H1 (cell line): ENCODE data around the gene RBM18. TPM values are rescaled to one million over a fixed set of nuclear protein-coding genes. Genes with fewer than 3 reads are reported as not detected.

Experiments
- CTCF ChIA-PET: fragments of 300-600 bp; sonication (Branson Sonifier 250); formaldehyde crosslinking; loops from one replicate; lab custom pipeline; 2021; ENCODE audit not compliant: partially characterized antibody; lab: Charles Lee
- POLR2A ChIA-PET: fragments of 300-600 bp; sonication (Branson Sonifier 250); formaldehyde crosslinking; loops from one replicate; lab custom pipeline; 2021; ENCODE audit warnings: inconsistent platforms; ENCODE audit not compliant: partially characterized antibody; lab: Charles Lee
- DNase-seq, 2 experiments: peaks; one replicate each; pipeline versions ENCODE4 v3.0.0 to v3.0.0-alpha.2; 2010 to 2022; ENCODE audit warnings: low spot score in 2 of 2, low read depth in 1 of 2, mixed read lengths in 1 of 2
- FAIRE-seq: peaks from 2 replicates; lab custom pipeline; 2011; peaks lifted over from hg19 to GRCh38; lab: Jason Lieb, UNC
- H2AFZ ChIP-seq: 2 replicates; pipeline ENCODE4 v1.8.1; 2012; ENCODE audit warnings: low read length, inconsistent platforms
- H2AK5ac ChIP-seq: 2 replicates; pipeline ENCODE4 v1.6.1; 2013; ENCODE audit warnings: low read depth, low read length
- H2BK120ac ChIP-seq: replicated peaks from 2 replicates; pipeline ENCODE3; 2013; ENCODE audit warnings: low read depth, low read length, inconsistent platforms
- H2BK12ac ChIP-seq: 2 replicates; pipeline ENCODE4 v1.6.1; 2013; ENCODE audit warnings: low read depth, low read length
- H2BK15ac ChIP-seq: 2 replicates; pipeline ENCODE4 v1.6.1; 2013; ENCODE audit warnings: low read length
- H2BK20ac ChIP-seq: 2 replicates; pipeline ENCODE4 v1.6.1; 2013; ENCODE audit warnings: low read length
- H2BK5ac ChIP-seq: 2 replicates; pipeline ENCODE4 v1.6.1; 2013; ENCODE audit warnings: low read depth, low read length
- H3K14ac ChIP-seq: 2 replicates; pipeline ENCODE4 v1.6.1; 2013; ENCODE audit warnings: inconsistent platforms; ENCODE audit not compliant: insufficient read length
- H3K18ac ChIP-seq: 2 replicates; pipeline ENCODE4 v1.6.1; 2013; ENCODE audit warnings: low read length; ENCODE audit errors: extremely low read depth
- H3K23ac ChIP-seq: 2 replicates; pipeline ENCODE4 v1.6.1; 2013; ENCODE audit warnings: inconsistent platforms; ENCODE audit not compliant: insufficient read length
- H3K23me2 ChIP-seq: 2 replicates; pipeline ENCODE4 v1.6.1; 2013; ENCODE audit warnings: low read depth, low read length
- H3K27ac ChIP-seq: 2 replicates; pipeline ENCODE4 v1.6.1; 2011; ENCODE audit warnings: low read depth, low read length, inconsistent platforms
- H3K27me3 ChIP-seq, 4 experiments: replicated peaks in 1 of 4; 1 replicate in 1 of 4; 2 replicates in 3 of 4; pipeline versions ENCODE4 v1.6.1 to v1.8.1; 2011 to 2013; ENCODE audit warnings: low read length in 3 of 4, mild to moderate bottlenecking in 3 of 4, inconsistent platforms in 2 of 4, mixed read lengths in 2 of 4, moderate library complexity in 1 of 4; ENCODE audit not compliant: control insufficient read depth in 3 of 4, insufficient read depth in 3 of 4; ENCODE audit errors: extremely low read depth in 1 of 4
- H3K36me3 ChIP-seq, 4 experiments: 2 replicates each; pipeline versions ENCODE4 v1.6.1 to v1.8.1; 2011 to 2013; ENCODE audit warnings: mild to moderate bottlenecking in 4 of 4, low read length in 3 of 4, moderate library complexity in 2 of 4, control low read depth in 1 of 4, inconsistent platforms in 1 of 4; ENCODE audit not compliant: insufficient read depth in 4 of 4, control insufficient read depth in 2 of 4
- H3K4ac ChIP-seq: replicated peaks from 2 replicates; pipeline ENCODE3; 2013; ENCODE audit warnings: low read length, low read depth, mixed read lengths, inconsistent platforms; ENCODE audit not compliant: insufficient read length
- H3K4me1 ChIP-seq, 4 experiments: replicated peaks in 1 of 4; 1 replicate in 1 of 4; 2 replicates in 3 of 4; pipeline versions ENCODE4 v1.6.1 to v1.8.1; 2011 to 2013; ENCODE audit warnings: low read length in 3 of 4, inconsistent platforms in 2 of 4, mixed read lengths in 1 of 4; ENCODE audit not compliant: insufficient read depth in 4 of 4, control insufficient read depth in 3 of 4
- H3K4me2 ChIP-seq, 2 experiments: 2 replicates each; pipeline versions ENCODE4 v1.6.1 to v1.8.1; 2011 to 2013; ENCODE audit warnings: low read depth in 2 of 2, low read length in 2 of 2, control low read depth in 1 of 2, inconsistent platforms in 1 of 2, mild to moderate bottlenecking in 1 of 2; ENCODE audit not compliant: insufficient read depth in 1 of 2
- H3K4me3 ChIP-seq, 4 experiments: fragments of 200-600, 300-600 bp in 1 of 4; sonication (generic), shearing (Covaris generic), sonication (Bioruptor Twin) in 1 of 4; 2 replicates each; pipeline versions ENCODE4 v1.5.1 to v1.8.1; 2011 to 2016; ENCODE audit warnings: low read length in 4 of 4, low read depth in 3 of 4, control low read depth in 2 of 4, inconsistent platforms in 2 of 4, mild to moderate bottlenecking in 2 of 4, mixed read lengths in 1 of 4, moderate library complexity in 1 of 4; ENCODE audit not compliant: insufficient read depth in 2 of 4; ENCODE audit errors: extremely low read depth in 1 of 4
- H3K56ac ChIP-seq: replicated peaks from 2 replicates; pipeline ENCODE3; 2013; ENCODE audit warnings: low read depth, mild to moderate bottlenecking, mixed read lengths, low read length, inconsistent platforms; ENCODE audit not compliant: insufficient read length
- H3K79me1 ChIP-seq: 2 replicates; pipeline ENCODE4 v1.6.1; 2013; ENCODE audit warnings: low read depth, low read length, control low read depth
- H3K79me2 ChIP-seq, 2 experiments: 2 replicates each; pipeline versions ENCODE4 v1.6.1 to v1.8.1; 2012 to 2013; ENCODE audit warnings: low read length in 2 of 2, mild to moderate bottlenecking in 2 of 2, inconsistent platforms in 1 of 2; ENCODE audit not compliant: insufficient read depth in 2 of 2, control insufficient read depth in 1 of 2
- H3K9ac ChIP-seq, 4 experiments: replicated peaks in 1 of 4; 1 replicate in 1 of 4; 2 replicates in 3 of 4; pipeline versions ENCODE4 v1.6.1 to v1.8.1; 2011 to 2013; ENCODE audit warnings: low read depth in 3 of 4, low read length in 3 of 4, control low read depth in 2 of 4, mild to moderate bottlenecking in 2 of 4, moderate library complexity in 2 of 4, inconsistent platforms in 1 of 4; ENCODE audit errors: extremely low read depth in 1 of 4
- H3K9me3 ChIP-seq, 2 experiments: 2 replicates each; pipeline versions ENCODE4 v1.6.1 to v1.8.1; 2012 to 2013; ENCODE audit warnings: mild to moderate bottlenecking in 2 of 2, moderate library complexity in 2 of 2, control low read depth in 1 of 2, inconsistent platforms in 1 of 2, low read depth in 1 of 2, low read length in 1 of 2, mixed read lengths in 1 of 2; ENCODE audit not compliant: insufficient read depth in 2 of 2
- H4K20me1 ChIP-seq, 2 experiments: replicated peaks in 1 of 2; 2 replicates each; pipeline versions ENCODE3 to v1.8.1; 2011 to 2013; ENCODE audit warnings: inconsistent platforms in 2 of 2, low read length in 2 of 2, mild to moderate bottlenecking in 1 of 2; ENCODE audit not compliant: insufficient read depth in 2 of 2, control insufficient read depth in 1 of 2
- H4K5ac ChIP-seq: 2 replicates; pipeline ENCODE4 v1.6.1; 2013; ENCODE audit warnings: low read length, low read depth, mixed read lengths, inconsistent platforms; ENCODE audit not compliant: insufficient read length
- H4K8ac ChIP-seq: 2 replicates; pipeline ENCODE4 v1.8.0; 2013; ENCODE audit warnings: mild to moderate bottlenecking, moderate library complexity, low read length, inconsistent platforms; ENCODE audit not compliant: insufficient read depth; ENCODE audit errors: extremely low read depth
- H4K91ac ChIP-seq: replicated peaks from 2 replicates; pipeline ENCODE3; 2013; ENCODE audit warnings: low read length, mixed read lengths, inconsistent platforms; ENCODE audit not compliant: insufficient read length
- CREB1 ChIP-seq: IDR thresholded peaks from 2 replicates; pipeline ENCODE4 v1.6.1; 2012; ENCODE audit warnings: inconsistent platforms
- CTBP2 ChIP-seq: IDR thresholded peaks from 2 replicates; pipeline ENCODE4 v1.7.0; 2011; ENCODE audit warnings: borderline replicate concordance, mild to moderate bottlenecking, moderate library complexity, mixed read lengths, low read length; ENCODE audit not compliant: insufficient read depth, insufficient read length
- WGBS, 2 experiments: shearing (Covaris generic) in 1 of 2; methylation state at CpG; one replicate each; pipeline versions ENCODE4 v1.1.6 to v1.1.7; 2013 to 2015; ENCODE audit warnings: low lambda C conversion rate in 2 of 2, mixed read lengths in 2 of 2, inconsistent platforms in 1 of 2, low coverage in 1 of 2, missing lambda C conversion rate in 1 of 2; ENCODE audit not compliant: insufficient replicate concordance in 2 of 2, insufficient coverage in 1 of 2, insufficient read length in 1 of 2; ENCODE audit errors: extremely low coverage in 1 of 2, missing lambda C conversion rate in 1 of 2; 5-methylcytosine and 5-hydroxymethylcytosine counted together
- polyA plus RNA-seq, 7 experiments: library from polyadenylated mRNA; depleted of rRNA in 3 of 7; stranded (reverse) in 5 of 7; unstranded in 2 of 7; fragments of >200 nt in 5 of 7; fragments of 200-250 nt in 2 of 7; gene quantifications; 1 replicate in 5 of 7; 2 replicates in 1 of 7; 4 replicates in 1 of 7; pipeline versions ENCODE4 v1.2.1 to v1.2.3, GENCODE V29; 2011 to 2013; ENCODE audit warnings: missing spikeins in 2 of 7, mixed read lengths in 2 of 7
- total RNA-seq: library from RNA; stranded (reverse); fragmentation: NEBNext Ultra II Directional; extraction: Animal tissue kit (Norgen Biotek cat#: 25700); gene quantifications from 2 replicates; pipeline ENCODE4 v1.2.1, GENCODE V29; 2021

RBM18 gene
- total and polyA plus RNA-seq, 2 of the 8 experiments (the other 6 are each of a cell fraction or from before 2014, with no cell fraction given), result 5.9 to 14.3 TPM

GRCh38 chr9:122268041-122268814 lies 3.6 kb upstream of the RBM18 start:
- Histone ChIP-seq H3K9me3 (no peaks in the 10 kb centered on the region), H2BK20ac (no peak overlapping the region), H3K23ac (no peak overlapping the region), H3K4me3 (no peak overlapping the region), H2AFZ (no peak overlapping the region), H3K36me3 (peaks cover 2 to 15% (median 10%) of the 10 kb centered on the region in 4 experiments; a peak in 6 of 8 replicates), H4K20me1 (no peaks in the 10 kb centered on the region), H3K56ac (no peak overlapping the region), H2BK120ac (no peak overlapping the region), H3K9ac (no peak overlapping the region), H4K5ac (no peak overlapping the region), H2BK12ac (no peak overlapping the region), H3K4me2 (no peak overlapping the region), H4K8ac (no peak overlapping the region), H3K4ac (no peak overlapping the region), H3K79me2 (peaks cover 0 to 31% of the 10 kb centered on the region in 2 experiments; a peak in 3 of 4 replicates)
- POLR2A ChIA-PET, result interaction anchor here (1.2 kb wide), 1 partner anchor 11 kb away, joined by 4 read pairs; no protein-coding TSS in a partner anchor
- DNase-seq, result no peak
- 88% methylated on average over 6 of the region's 6 CpGs; no CpG with 5 or more reads in 1 of the 2 experiments for WGBS, 2 experiments
- FAIRE-seq, result no peak
- no peak for TF ChIP-seq CREB1
- no peak for TF ChIP-seq CTBP2
- TF ChIP-seq, all 59 proteins: peak for 0
- Histone ChIP-seq H3K27me3 (no peaks in the 10 kb centered on the region), H2BK5ac (no peak overlapping the region), H3K4me1 (peaks cover 0 to 6% (median 2%) of the 10 kb centered on the region in 4 experiments; a peak in 4 of 7 replicates), H2BK15ac (no peak overlapping the region), H3K23me2 (peaks cover 4% of the 10 kb centered on the region; the same call in 1 of the 2 replicates), H2AK5ac (no peak overlapping the region), H3K14ac (no peak overlapping the region), H4K91ac (no peak overlapping the region), H3K27ac (no peak overlapping the region), H3K18ac (no peak overlapping the region), H3K79me1 (peaks cover under 1% of the 10 kb centered on the region)
- CTCF ChIA-PET, result interaction anchor here (10.6 kb wide), 1 partner anchor 143 kb away, joined by 72 read pairs; no protein-coding TSS in a partner anchor
